Left ventricle myocardium inferior (tissue), 1 donor: ENCODE results near the gene PTCH2. TPM values are rescaled to one million over a fixed set of nuclear protein-coding genes. Genes with fewer than 3 reads are reported as not detected.
A peak's percentile ranks its signal among the peaks of the same experiment; 100 is the strongest.

ENCODE experiments used
- DNase-seq: peaks from one replicate; pipeline ENCODE4 v3.0.0-alpha.2; 2020
- H3K27ac ChIP-seq: fragments of 200-600 bp; replicated peaks from 2 replicates; pipeline ENCODE4 v1.8.0; 2021
- H3K27me3 ChIP-seq: fragments of 200-600 bp; 2 replicates; pipeline ENCODE4 v1.8.0; 2021; ENCODE audit warnings: low read depth
- H3K36me3 ChIP-seq: fragments of 200-600 bp; 2 replicates; pipeline ENCODE4 v1.8.0; 2021
- H3K4me1 ChIP-seq: fragments of 200-600 bp; 2 replicates; pipeline ENCODE4 v1.8.0; 2021
- H3K4me3 ChIP-seq: fragments of 200-600 bp; 2 replicates; pipeline ENCODE4 v1.8.0; 2021; ENCODE audit warnings: mild to moderate bottlenecking, moderate library complexity
- H3K9me3 ChIP-seq: fragments of 200-600 bp; replicated peaks from 2 replicates; pipeline ENCODE4 v1.8.0; 2021
- intact Hi-C: fragments of 100-400 bp; cut with micrococcal nuclease; formaldehyde crosslinking; loops from one replicate; pipeline ENCODE4 v1.11.0; 2022
- total RNA-seq: library from RNA; stranded (reverse); fragmentation: NEBNext Ultra II Directional; extraction: Animal tissue kit (Norgen Biotek cat#: 25700); gene quantifications from one replicate; pipeline ENCODE4 v1.2.1, GENCODE V29; 2021
- TF ChIP-seq, protein P1 (sequence below): fragments of 200-600 bp; IDR thresholded peaks from 2 replicates; pipeline ENCODE4 v1.8.0; 2021; ENCODE audit warnings: antibody characterized with exemption, mild to moderate bottlenecking, borderline replicate concordance
- donor health status: DM: no; HTN: yes; CAD: no; lungs with severe emphysema.

Gene PTCH2
- total RNA-seq, 1 donor from 2014 or later = 0.25 TPM

DNA sequence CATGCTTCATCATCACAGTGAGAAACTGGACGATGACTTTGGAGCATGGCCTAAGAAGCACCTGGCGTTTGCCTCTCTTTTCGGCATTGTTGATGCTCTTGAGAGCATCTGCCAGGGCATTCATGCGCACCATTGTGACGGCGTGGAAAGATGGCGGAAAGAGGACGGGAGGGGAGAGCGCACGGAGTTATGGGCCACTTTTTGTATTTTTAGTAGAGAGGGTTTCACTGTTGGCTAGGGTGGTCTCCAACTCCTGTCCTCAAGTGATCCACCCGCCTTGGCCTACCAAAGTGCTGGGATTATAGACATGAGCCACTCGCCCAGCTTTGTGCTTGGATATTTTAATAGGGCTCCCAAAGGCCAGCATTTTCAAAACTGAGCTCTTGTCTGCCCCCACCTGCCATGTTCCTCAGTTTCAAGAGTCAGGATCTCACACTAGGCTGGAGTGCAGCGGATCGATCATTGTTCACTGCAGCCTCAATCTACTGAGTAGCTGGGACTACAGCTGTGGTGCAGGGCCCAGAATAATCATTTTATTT lies 62.4 kb downstream of the PTCH2 start:
- H3K36me3 ChIP-seq = peaks cover 52% of the 10 kb centered on the region
- no peaks in the 10 kb centered on the region for H3K9me3 ChIP-seq
- TF ChIP-seq, protein P1, sequence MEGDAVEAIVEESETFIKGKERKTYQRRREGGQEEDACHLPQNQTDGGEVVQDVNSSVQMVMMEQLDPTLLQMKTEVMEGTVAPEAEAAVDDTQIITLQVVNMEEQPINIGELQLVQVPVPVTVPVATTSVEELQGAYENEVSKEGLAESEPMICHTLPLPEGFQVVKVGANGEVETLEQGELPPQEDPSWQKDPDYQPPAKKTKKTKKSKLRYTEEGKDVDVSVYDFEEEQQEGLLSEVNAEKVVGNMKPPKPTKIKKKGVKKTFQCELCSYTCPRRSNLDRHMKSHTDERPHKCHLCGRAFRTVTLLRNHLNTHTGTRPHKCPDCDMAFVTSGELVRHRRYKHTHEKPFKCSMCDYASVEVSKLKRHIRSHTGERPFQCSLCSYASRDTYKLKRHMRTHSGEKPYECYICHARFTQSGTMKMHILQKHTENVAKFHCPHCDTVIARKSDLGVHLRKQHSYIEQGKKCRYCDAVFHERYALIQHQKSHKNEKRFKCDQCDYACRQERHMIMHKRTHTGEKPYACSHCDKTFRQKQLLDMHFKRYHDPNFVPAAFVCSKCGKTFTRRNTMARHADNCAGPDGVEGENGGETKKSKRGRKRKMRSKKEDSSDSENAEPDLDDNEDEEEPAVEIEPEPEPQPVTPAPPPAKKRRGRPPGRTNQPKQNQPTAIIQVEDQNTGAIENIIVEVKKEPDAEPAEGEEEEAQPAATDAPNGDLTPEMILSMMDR = no peak
- no peak overlapping the region for H3K27ac ChIP-seq
- intact Hi-C loops = no loop called here
- no peak for DNase-seq
- H3K4me3 ChIP-seq = no peak overlapping the region
- H3K27me3 ChIP-seq = no peaks in the 10 kb centered on the region
- H3K4me1 ChIP-seq = peaks cover 52% of the 10 kb centered on the region

DNA sequence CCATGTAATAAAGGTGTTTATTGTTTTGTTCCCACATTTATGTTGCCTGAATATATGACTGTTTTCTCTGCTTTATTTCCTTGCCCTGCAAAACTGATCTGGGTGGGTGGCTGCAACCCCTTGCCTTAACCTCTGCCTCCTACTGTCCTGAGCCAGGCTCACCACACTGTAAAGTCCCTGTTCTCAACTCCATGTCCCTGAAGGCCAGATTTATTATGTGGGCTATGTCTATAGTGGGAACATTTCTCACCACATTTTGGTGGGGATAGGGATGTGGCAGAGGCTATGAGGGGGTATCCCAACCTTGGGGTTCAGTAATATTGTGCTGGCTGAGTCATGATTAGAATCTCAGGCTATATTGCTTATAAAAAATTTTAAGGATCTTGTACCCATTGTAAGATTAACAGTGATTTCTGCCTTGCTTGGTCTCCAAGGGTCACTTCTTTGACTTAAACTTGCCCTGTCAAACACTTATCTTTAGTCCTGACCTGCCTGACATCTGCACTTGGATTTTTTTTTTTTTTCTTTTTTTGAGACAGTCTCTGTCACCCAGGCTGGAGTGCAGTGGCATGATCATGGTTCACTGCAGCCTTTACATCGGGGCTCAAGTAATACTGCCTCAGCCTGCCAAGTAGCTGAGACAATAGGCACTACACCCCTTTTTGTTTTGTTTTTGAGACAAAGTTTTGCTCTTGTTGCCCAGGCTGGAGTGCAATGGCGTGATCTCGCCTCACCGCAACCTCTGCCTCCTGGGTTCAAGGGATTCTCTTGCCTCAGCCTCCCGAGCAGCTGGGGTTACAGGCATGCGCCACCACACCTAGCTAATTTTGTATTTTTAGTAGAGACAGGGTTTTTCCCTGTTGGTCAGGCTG lies 64.1 kb downstream of the PTCH2 start:
- no peak overlapping the region for H3K27ac ChIP-seq
- DNase-seq = no peak
- TF ChIP-seq, protein P1 = no peak
- H3K36me3 ChIP-seq = peaks cover 52% of the 10 kb centered on the region
- intact Hi-C loops = no loop called here
- H3K27me3 ChIP-seq = no peaks in the 10 kb centered on the region
- H3K4me3 ChIP-seq = no peak overlapping the region
- peaks cover 47% of the 10 kb centered on the region for H3K4me1 ChIP-seq
- no peaks in the 10 kb centered on the region for H3K9me3 ChIP-seq

DNA sequence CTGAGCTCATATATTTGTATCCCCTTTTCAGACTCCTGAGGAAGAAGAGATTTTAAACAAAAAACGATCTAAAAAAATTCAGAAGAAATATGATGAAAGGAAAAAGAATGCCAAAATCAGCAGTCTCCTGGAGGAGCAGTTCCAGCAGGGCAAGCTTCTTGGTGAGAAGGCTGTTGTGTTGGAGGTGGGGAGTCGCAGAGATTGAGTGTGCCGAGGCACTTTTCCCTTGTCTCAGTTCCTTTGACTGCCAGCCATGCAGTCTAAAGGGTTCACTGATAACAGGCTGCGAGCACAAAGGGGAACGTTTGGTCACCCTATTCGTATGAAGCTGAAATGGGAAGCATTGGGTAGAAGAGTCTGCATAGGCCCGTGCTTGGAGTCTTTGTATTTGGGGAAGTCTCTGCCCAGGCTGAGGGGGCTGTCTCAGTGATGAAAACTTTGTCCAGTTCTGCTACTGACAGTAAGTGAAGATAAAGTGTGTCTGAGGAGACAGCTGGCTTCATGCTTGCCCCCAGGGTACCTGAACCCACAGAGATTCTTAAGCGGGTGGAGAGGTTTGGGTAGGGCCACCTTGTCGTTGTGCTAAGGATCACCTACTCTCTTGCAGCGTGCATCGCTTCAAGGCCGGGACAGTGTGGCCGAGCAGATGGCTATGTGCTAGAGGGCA lies 65.0 kb downstream of the PTCH2 start:
- no peak for DNase-seq
- Histone ChIP-seq H3K4me3 (peak overlapping the region; percentile 5), H3K36me3 (peaks cover 52% of the 10 kb centered on the region), H3K27me3 (no peaks in the 10 kb centered on the region), H3K9me3 (no peaks in the 10 kb centered on the region), H3K27ac (no peak overlapping the region), H3K4me1 (peaks cover 42% of the 10 kb centered on the region)
- TF ChIP-seq, protein P1 = no peak
- intact Hi-C loops = no loop called here

DNA sequence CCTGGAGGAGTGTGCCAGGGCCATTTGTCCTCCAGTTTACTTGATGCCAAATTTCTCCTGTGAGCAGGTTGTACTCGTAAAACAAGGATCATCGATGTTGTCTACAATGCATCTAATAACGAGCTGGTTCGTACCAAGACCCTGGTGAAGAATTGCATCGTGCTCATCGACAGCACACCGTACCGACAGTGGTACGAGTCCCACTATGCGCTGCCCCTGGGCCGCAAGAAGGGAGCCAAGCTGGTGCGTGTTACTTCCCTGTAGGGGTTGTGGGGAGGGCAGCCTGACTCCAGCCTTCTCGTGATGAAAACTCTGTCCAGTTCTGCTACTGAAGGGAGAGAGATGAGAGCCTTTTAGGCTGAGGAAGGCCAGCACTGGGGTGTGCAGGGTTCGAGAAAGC lies 65.5 kb downstream of the PTCH2 start:
- Histone ChIP-seq H3K27ac (peak overlapping the region; percentile 22), H3K4me3 (peak overlapping the region; percentile 5), H3K27me3 (no peaks in the 10 kb centered on the region), H3K9me3 (no peaks in the 10 kb centered on the region), H3K36me3 (peaks cover 52% of the 10 kb centered on the region), H3K4me1 (peaks cover 42% of the 10 kb centered on the region)
- intact Hi-C loops = no loop called here
- no peak for DNase-seq
- TF ChIP-seq, protein P1 = no peak

DNA sequence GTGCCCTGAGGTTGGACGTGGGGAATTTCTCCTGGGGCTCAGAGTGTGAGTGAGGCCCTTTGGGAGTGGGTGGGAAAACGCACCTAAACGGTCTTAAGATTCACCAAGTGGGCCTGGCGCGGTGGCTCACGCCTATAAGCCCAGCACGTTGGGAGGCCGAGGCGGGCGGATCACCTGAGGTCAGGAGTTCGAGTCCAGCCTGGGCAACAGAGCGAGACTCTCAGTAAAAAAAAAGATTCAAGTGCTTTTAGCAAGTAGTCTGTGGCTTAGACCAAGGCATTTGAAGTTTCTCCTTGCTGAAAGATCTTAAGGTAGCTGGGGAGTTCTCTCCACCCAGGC lies 66.4 kb downstream of the PTCH2 start:
- peaks cover 52% of the 10 kb centered on the region for H3K36me3 ChIP-seq
- intact Hi-C loops = no loop called here
- H3K27me3 ChIP-seq = no peaks in the 10 kb centered on the region
- no peaks in the 10 kb centered on the region for H3K9me3 ChIP-seq
- H3K4me3 ChIP-seq = peak overlapping the region; percentile 82
- peaks cover 42% of the 10 kb centered on the region for H3K4me1 ChIP-seq
- TF ChIP-seq, protein P1 = no peak
- H3K27ac ChIP-seq = peak overlapping the region; percentile 95
- no peak for DNase-seq
